NCI-H146 treated with DMSO at 0.1 percent for 48 hours (cell line): ENCODE data around the gene GMFB.
A peak's percentile ranks its signal among the peaks of the same experiment; 100 is the strongest.
"Not testable (repeated sequence)": the region's sequence is repeated elsewhere in the genome, so short reads cannot be mapped to it uniquely, and the experiment has no call there.

ENCODE experiments used
- DNase-seq: peaks from one replicate; lab custom pipeline; 2025; ENCODE audit not compliant: unreplicated experiment; lab: John Stamatoyannopoulos, UW

Gene GMFB

GRCh38 chr14:54459106-54459505, 29.7 kb downstream of the GMFB start:
- DNase-seq, result no peak

DNA sequence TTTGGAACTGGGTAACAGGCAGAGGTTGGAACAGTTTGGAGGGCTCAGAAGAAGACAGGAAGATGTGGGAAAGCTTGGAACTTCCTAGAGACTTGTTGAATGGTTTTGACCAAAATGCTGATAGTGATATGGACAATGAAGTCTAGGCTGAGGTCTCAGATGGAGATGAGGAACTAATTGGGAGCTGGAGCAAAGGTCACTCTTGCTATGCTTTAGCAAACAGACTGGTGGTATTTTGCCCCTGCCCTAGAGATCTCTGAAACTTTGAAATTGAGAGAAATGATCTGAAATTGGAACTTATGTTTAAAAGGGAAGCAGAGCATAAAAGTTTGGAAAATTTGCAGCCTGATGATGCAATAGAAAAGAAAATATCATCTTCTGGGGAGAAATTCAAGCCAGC, 30.2 kb downstream of the GMFB start:
- DNase-seq, result not testable (repeated sequence)

- DNase-seq, result peak; percentile 51
Measured at GRCh38 chr14:54457609-54457996, 31.2 kb downstream of the GMFB start.

GRCh38 chr14:54456820-54457608, 31.8 kb downstream of the GMFB start:
- DNase-seq, result not testable (repeated sequence)

GRCh38 chr14:54455363-54455762, 33.4 kb downstream of the GMFB start:
- no peak for DNase-seq

DNA sequence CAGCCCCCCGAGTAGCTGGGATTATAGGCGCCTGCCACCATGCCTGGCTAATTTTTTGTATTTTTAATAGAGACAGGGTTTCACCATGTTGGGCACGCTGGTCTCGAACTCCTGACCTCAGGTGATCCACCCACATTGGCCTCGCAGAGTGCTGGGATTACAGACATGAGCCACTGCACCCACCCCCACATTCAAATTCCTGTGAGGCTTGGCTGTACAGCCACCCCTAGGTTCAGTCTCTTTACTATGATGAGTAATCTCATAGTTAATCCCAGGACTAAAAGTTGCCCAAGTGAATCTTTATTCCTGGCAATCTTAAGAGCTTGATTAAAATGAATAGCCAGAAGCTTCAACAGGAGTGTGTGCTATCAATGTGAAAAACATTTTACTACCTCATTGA, 34.8 kb downstream of the GMFB start:
- not testable (repeated sequence) for DNase-seq

GRCh38 chr14:54453252-54453651, 35.5 kb downstream of the GMFB start:
- DNase-seq, result no peak

DNA sequence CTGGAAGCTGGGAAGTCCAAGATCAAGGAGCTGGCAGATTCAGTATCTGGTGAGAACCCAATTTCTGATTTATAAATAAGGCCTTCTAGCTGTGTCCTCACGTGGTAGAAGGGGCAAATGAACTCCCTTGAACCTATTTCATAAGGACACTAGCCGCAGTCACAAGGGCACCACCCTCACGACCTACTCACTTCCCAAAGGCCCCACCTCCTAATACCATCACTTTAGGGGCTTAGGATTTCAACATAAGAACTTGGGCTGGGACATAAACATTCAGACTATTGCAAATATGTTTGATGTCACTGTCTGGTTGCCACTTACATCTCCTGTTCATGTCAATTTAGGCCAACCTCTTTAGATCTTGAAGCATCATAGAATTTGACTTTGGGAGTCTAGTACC, 36.8 kb downstream of the GMFB start:
- DNase-seq, result no peak

DNA sequence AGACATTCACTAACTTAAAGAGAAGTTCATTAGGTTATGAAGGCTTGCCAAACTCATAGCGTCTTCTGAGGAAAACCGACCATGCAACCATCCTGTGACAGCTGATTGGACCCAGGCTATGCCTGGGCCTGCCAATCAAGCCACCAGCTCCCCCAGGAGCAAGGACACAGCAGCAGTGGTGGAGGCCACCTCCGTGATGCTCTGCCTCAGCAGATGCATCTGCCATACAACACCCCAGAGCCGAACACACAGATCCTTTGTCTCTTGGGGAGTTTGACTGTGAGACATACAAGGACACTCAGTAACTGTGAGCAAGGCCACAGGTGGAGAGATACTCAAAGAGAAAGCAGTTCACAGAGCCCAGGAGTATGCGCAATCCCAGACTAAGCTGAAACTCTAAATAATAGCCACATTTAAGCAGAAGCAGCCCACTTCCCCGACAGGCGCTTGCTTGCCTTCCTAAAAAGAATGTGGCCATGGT, 37.6 kb downstream of the GMFB start:
- DNase-seq, result no peak

DNA sequence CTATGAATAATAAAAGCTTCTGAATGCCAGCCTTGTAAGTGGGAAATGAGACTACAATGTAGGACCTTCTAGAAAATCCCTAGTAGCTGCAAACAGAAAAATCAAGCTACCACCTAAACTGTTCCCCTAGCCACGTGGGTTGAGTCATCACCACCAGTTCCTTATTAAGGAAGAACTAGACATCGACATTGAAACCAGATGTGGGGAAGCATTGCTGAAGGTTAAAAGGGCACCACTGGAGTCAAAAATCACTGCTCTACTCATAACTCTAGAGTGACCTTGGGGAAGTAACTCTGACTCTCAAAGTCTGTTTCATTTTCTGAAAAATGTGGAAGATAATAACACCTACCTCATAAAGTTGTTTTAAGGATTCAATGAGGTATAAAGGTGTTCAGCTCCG, 38.2 kb downstream of the GMFB start:
- no peak for DNase-seq

- DNase-seq, result no peak
Measured at GRCh38 chr14:54447231-54447692, 41.5 kb downstream of the GMFB start.

- no peak for DNase-seq
Measured at GRCh38 chr14:54446161-54446693, 42.6 kb downstream of the GMFB start.

GRCh38 chr14:54444681-54445080, 44.1 kb downstream of the GMFB start:
- no peak for DNase-seq

DNA sequence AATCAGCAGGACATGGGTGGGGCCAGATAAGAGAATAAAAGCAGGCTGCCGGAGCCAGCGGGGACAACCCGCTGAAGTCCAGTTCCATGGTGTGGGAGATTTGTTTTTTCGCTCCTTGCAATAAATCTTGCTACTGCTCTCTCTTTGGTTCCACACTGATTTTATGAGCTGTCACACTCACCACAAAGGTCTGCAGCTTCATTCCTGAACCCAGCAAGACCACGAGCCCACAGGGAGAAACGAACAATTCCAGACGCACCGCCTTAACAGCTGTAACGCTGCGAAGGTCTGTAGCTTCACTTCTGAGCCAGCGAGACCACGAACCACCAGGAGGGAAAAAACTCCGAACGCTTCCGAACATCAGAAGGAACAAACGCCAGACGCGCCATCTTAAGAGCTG, 44.8 kb downstream of the GMFB start:
- DNase-seq, result no peak

GRCh38 chr14:54442961-54443360, 45.8 kb downstream of the GMFB start:
- not testable (repeated sequence) for DNase-seq

- peak; percentile 76 for DNase-seq
Measured at GRCh38 chr14:54440873-54441868, 47.6 kb downstream of the GMFB start, which contains the start of gene CNIH1. CNIH1 (minus strand) TSS chr14:54441374; CDS start chr14:54441327, 47 bp downstream.

DNA sequence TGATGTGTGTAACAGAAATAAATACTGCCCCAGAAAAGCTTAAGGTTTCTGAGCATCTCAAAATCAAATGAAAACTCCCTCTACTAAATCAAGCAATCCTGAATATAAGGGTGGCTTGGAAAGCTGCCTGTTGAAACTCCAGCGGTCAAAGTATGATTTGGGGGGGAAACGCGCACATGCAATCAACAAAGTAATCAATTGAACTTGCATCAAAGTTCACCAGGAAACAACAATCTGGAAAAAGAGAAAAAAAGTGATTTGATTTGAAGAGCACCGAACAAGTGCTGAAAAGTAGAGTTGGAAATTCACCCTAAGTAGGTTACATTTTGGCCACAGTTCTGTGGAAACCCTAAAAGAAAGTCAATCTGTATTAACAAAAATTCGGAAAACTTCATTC, 48.3 kb downstream of the GMFB start:
- no peak for DNase-seq

GRCh38 chr14:54440037-54440436, 48.7 kb downstream of the GMFB start:
- no peak for DNase-seq

DNA sequence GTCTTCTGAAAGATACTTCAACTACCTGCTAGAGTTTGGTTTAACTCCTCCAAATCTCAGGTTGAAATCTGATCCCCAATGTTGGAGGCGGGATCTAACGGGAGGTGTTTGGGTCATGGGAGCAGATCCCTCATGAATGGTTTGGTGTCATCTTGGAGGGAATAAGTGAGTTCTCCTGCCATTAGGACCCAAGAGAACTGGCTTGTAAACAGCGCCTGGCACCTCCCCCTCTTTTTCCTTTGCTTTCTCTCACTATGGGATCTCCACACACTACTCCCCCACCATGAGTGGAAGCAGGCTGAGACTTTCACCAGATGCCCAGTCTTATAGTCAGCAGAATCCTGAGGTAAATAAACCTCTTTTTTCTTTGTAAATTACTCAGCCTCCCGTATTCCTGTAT, 50.1 kb downstream of the GMFB start:
- no peak for DNase-seq

DNA sequence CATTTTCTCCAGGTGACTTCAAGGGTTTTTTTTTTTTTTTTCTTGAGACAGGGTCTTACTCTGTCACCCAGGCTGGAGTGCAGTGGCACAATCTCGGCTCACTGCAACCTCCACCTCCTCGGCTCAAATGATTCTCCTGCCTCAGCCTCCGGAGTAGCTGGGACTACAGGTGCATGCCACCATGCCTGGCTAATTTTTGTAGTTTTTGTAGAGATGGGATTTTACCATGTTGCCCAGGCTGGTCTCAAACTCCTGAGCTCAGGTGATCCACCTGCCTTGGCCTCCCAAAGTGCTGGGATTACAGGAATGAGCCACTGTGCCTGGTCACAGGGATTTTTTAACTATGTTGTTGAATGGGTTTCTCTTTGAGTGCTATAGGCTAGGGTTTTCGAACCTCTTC, 50.8 kb downstream of the GMFB start:
- not testable (repeated sequence) for DNase-seq

GRCh38 chr14:54435500-54435981, 53.2 kb downstream of the GMFB start:
- no peak for DNase-seq
